Esophagus mucosa (tissue), 1 donor: ENCODE measurements around the gene ZNF419. TPM values are rescaled to one million over a fixed set of nuclear protein-coding genes. Genes with fewer than 3 reads are reported as not detected.
A peak's percentile ranks its signal among the peaks of the same experiment; 100 is the strongest.
"Not testable (repeated sequence)": the region's sequence is repeated elsewhere in the genome, so short reads cannot be mapped to it uniquely, and the experiment has no call there.

Experiments
- ATAC-seq: fragments of 200-7000 bp; cut with Tn5 transposase; one replicate; pipeline ENCODE4 v1.9.1; 2020
- total RNA-seq: library from RNA; stranded (reverse); gene quantifications from one replicate; pipeline ENCODE4 v1.2.4, GENCODE V29; 2023
- donor health status: DM: yes; HTN: yes; CAD: no.

The ZNF419 gene
- 5.7 TPM for total RNA-seq

DNA sequence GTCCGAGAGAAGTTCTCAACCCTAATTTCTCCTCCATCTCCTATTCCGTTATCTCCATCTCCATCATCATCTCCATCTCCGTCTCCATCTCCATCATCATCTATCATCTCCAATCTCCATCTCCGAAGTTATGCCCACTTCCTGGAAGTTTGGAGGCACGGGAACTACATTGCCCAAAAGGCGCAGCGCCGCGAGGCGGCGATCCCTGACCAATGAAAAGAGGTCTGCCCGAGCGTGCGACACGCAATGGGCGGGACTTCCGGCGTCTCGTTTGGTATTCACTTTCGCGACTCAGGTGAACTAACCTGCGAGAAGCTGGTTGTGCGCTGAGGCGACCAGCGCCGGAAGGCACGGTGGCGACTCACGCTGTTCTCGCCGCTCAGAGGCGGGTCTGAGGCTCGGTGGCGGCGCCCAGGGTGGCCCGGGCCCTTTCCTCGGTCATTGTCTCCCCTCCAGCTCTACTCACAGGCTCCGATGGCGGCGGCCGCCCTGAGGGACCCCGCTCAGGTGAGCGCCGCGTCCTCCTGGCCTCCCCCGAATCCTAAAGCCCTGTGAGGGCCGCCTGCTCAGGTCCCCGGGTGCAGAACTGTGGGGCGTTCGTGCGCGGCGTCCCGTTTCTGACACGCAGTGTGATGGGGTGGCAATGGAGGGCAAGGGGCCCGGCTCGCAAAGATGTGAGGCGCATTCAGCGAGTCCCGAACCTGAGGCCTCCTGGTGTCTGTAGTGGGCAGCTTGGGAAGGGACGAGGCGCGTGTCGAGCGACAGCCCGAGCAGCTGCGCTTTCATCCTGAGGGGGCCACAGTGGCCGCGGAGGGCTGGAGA is at the start of gene ZNF419:
Gene ZNF419 (plus strand): TSS at position 274 of the 822 bp plus-strand sequence. CDS start 201 bp downstream, at position 475.
- ATAC-seq: peak; percentile 97

DNA sequence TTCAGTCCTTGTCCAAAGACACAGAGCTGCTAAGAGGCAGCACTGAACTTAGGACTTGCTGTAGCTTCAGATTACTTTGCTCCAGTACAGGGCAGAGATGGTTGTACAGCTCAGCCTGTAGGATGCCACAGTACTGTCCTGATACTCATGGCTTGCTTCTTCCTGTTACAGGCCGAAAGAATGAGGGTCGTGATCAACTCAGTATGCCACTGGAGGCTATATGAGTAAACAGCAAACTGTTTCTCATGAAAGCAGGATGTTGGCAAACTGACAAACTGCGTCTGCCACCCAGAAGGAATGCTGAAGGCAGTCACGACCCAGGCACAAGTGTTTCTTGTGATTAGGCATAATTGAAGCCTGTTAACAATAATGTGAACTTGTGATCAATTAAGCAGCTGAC is 49.6 kb upstream of the ZNF419 start:
- no peak for ATAC-seq

DNA sequence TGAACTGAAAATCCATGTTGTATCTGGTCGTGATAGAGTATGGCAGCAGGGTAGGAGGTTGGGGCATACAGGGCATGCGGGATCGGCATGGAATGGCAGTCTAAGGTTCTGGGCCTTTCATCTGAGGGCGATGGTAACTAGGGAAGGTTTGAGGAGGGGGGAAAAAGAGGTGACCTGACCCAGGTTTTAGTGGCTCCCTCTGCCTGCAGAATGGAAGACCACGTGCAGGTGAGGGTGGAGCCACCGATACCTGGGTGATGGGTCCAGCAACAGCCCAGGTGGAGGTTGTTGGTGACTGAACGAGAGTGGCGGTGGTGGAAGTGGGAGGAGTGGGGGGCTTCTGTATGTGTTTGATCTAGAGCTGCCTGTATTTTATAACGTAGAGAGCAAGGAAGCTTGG is 48.6 kb upstream of the ZNF419 start:
- no peak for ATAC-seq

DNA sequence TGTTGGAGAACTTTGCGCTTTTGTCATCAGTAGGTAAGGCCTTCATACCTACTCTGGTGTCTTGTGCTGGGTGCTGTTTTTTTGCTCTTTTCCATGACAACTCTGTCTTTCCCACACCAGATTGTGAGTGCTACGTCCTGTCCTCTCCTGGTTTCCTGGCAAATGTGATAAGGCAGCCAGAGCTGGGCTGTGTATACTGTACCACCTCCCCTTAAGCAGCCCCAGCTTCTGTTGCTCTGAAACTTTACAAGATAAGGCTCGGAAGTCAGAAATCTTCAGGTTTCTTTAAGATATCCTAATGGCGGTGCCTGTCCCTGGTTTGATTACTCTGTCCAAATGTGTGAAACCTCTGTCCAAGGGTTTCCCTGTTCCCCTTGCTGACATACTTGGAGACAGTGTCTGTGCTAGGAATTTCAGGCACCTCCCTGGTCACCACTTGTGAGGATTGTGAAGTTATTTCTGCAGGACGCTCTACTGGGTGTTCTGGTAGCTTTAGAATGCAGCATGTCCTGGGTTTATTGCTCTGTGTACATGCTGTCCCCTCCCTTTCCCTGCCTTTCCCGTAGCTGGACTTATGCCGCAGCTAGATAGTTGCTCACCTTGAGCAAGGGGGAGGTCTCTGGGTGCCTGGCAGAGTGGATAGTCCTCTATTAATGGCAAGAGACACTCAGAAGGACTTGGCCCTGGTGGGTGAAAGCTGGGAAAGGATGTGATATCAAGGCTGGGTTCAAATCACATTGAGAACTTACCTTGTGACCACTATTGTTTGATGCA is 45.4 kb upstream of the ZNF419 start:
- no peak for ATAC-seq

DNA sequence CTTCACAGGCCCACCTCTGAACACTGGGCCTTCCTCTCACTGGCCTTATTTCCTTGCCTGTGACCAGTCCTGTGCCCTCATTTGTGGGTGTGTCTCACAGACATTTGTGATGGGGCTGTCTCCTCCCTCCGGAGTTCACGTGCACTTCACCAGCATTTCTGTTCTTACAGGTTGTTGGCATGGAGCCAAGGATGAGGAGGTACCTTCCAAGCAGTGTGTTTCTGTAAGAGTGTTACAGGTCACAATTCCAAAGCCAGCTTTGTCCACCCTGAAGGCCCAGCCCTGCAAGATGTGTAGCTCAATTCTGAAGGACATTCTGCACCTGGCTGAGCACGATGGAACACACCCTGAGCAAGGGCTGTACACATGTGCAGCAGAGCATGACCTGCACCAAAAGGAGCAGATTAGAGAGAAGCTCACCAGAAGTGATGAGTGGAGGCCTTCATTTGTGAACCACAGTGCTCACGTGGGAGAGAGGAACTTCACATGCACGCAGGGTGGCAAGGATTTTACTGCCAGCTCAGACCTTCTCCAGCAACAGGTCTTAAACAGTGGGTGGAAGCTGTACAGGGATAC is 44.3 kb upstream of the ZNF419 start:
- ATAC-seq: peak; percentile 55

DNA sequence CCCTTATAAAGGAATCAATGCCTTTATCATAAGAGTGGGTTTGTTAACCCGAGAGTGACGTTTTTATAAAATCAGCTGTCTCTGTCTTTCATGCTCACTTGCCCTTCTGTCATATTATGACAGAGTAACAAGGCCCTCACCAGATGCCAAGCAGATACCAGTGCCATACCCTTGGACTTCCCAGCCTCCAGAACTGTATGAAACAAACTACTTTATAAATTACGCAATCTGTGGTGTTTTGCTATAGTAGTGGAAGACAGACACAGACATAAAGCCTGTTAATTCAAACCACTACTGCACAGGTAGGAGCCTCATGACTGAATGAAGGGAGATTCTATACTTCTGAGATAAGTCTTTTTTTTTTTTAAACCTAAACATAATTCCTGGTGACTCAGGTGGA is 35.2 kb upstream of the ZNF419 start:
- ATAC-seq: no peak

DNA sequence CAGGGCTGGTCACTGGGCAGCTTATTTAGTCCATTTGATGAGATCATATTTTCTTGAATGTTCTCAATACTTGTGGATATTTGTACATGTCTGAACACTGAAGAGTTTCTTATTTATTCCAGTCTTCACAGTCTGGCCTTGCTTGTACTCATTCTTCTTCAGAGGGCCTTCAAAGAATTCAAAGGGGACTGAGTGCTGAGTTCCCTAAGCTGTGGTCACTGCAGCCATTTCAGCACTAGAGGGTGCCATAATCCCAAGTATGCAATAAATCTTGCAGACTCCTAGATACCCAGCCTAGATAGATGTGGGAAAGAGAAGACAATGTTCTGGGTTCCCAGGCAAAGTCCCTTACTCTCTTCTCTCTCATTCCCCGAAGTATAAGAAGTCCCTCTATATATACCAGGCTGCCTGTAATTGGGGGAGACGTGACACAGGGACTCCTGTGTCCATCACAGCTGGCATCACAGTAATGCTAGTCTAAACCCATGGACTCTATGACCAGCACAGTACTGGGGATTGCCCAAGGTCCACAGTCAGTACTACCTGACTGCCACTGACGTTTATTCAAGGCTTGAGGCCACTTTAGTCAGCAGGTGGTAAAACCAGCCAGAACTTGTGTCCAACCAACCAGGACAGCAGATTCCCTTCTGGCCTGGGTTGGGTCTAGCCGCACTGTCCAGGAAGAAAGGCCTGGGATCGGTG is 21.7 kb upstream of the ZNF419 start:
- ATAC-seq: peak; percentile 58

DNA sequence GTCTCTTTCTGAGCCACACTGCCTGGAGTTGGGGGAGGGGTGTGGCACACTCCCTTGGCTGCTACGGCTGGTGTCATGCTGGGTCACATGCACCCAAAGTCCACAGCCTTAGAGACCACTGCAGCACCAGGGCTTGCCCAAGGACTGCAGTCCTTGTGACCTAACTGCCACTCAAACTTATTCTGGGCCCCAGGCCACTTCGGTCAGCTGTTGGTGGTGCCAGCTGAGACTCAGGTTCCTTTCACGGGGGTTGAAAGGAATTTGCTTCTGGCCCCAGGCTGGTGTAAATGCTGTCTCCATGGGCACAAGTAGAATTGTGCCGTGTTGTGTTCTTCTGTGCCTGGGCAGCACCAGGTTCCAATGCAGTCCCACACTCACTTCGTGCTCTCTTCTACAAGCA is 21.1 kb upstream of the ZNF419 start:
- ATAC-seq: no peak

DNA sequence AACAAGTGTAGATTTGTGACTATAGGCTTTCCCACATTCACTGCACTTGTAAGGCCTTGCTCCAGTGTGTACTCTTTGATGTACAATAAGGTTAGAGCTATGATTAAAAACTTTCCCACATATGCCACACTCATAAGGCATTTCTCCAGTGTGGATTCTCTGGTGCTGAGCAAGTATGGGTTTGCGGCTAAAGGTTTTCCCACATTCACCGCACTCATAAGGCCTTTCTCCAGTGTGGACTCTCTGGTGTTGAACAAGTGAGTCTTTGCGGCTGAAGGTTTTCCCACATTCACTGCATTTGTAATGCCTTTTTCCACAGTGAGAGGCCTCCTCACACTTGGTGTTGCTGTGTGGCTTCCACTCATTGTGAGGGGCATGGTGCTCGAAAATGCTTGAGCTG is 13.9 kb upstream of the ZNF419 start:
- ATAC-seq: no peak

DNA sequence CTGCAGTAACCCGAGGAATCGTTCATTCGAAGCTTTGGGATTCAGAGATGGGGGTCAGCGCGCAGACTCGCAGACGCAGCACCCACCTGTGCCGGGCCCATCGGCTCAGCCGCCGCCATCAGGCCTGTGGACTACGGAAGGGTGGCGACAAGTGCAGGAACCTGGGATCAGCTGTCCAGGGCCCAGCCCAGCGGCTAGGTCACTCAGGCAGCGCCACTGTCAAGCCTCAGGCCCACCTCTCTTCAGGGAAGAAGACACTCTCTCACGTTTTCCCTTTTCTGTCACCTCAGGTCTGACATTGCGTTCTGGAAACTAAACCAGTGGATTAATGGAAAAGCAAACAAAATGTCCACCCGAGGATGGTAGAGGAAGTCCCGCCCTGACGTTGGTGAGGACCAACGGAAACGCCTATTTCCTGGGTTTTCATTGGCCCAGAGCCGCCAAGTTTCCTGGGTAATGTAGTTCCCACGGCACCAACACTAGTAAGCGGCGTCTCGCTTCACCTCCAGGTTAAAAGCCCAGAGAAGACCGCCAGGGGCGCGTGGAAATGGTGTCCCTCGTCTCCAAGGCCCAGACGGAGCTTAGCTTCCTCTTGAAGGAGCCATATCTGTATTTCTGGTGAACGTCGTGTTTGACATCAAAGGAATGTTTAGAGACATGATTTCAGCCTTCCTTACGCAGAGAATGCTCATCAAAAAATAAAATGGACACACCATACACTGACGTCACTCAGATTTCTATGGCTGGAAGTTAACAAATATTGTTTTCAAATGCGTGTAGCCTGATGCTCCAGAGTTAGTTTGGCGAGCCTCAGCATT is 10.2 kb upstream of the ZNF419 start, which contains the start of gene ZNF772:
Gene ZNF772 (minus strand): TSS at position 376 of the 818 bp plus-strand sequence. CDS start 257 bp downstream, at position 119.
- ATAC-seq: peak; percentile 99

DNA sequence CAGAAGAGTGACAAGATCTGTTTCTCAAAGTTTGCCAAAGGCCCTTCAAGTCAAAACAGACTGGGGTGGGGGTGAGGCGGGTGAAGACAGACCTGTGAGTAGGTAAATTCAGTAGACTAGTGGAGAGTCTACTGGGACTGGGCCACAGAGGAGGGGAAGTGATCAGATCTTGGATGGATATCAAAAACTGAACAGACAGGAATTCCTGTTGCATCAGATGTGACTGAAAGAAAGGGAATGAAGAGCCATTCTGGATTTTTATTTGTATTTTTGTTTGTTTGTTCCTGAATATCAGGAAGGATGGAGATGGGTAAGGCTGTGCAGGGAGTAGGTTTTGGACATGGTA is 722 bp downstream of the ZNF419 start:
- ATAC-seq: peak; percentile 30

DNA sequence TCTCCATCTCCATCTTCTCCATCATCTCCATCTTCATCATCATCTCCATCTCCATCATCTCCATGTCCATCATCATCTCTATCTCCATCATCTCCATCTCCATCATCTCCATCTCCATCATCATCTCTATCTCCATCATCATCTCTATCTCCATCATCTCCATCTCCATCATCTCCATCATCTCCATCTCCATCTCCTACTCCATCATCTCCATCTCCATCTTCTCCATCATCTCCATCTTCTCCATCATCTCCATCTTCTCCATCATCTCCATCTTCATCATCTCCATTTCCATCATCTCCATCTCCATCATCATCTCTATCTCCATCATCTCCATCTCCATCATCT is 11.8 kb downstream of the ZNF419 start:
- ATAC-seq: not testable (repeated sequence)

DNA sequence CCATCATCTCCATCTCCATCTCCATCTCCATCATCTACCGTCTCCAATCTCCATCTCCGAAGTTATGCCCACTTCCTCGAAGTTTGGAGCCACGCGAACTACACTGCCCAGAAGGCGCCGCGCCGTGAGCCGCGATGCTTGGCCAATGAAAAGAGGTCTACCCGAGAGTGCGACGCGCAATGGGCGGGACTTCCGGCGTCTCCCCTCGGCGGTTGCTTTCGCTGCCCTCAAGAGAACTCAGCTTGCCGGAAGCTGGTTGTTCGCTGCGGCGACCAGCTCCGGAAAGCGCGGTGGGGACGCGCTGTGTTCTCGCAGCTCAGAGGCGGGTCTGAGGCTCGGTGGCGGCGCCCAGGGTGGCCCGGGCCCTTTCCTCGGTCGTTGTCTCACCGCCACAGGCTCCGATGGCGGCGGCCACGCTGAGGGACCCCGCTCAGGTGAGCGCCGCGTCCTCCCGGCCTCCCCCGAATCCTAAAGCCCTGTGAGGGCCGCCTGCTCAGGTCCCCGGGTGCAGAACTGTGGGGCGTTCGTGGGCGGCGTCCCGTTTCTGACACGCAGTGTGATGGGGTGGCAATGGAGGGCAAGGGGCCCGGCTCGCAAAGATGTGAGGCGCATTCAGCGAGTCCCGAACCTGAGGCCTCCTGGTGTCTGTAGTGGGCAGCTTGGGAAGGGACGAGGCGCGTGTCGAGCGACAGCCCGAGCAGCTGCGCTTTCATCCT is 12.3 kb downstream of the ZNF419 start, which contains the start of gene ZNF773:
Gene ZNF773 (plus strand): TSS at position 259 of the 716 bp plus-strand sequence. CDS start 143 bp downstream, at position 402.
- peak; percentile 100 for ATAC-seq

DNA sequence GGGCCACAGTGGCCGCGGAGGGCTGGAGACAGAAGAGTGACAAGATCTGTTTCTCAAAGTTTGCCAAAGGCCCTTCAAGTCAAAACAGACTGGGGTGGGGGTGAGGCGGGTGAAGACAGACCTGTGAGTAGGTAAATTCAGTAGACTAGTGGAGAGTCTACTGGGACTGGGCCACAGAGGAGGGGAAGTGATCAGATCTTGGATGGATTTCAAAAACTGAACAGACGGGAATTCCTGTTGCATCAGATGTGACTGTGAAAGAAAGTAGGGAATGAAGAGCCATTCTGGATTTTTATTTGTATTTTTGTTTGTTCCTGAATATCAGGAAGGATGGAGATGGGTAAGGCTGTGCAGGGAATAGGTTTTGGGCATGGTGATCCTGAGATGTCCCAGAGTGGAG is 12.8 kb downstream of the ZNF419 start:
- ATAC-seq: peak; percentile 35

DNA sequence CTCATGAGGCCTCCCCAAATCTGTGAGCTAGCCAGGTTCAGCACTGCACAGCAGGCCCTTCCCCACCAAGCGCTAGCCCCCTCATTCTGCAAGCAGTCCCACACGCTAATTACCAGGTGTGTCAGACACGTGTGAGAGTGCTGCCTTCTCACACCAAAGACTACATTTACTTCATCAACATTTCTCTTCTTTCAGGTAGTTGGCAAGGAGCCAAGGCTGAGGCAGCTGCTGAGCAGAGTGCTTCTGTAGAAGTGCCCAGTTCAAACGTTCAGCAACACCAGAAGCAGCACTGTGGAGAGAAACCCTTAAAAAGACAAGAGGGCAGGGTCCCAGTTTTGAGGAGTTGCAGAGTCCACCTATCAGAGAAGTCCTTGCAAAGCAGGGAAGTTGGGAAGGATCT is 18.6 kb downstream of the ZNF419 start:
- ATAC-seq: no peak

DNA sequence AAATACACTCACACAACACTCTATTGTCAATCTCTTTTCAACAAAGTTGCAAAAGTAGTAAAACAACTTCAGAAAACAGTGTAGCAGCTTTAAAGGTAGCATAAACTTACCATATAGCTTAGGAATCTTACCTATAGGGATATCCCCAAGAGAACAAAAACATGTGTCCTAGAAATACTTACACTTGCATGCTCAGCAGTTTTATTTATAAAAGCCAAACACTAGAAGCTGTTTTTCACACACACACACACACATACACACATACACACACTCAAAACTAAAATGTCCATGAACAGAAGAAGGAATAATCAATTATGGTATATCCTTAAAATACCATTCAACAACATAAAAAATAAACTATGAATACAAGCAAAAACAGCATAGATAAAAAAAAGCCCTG is 23.9 kb downstream of the ZNF419 start:
- ATAC-seq: no peak

DNA sequence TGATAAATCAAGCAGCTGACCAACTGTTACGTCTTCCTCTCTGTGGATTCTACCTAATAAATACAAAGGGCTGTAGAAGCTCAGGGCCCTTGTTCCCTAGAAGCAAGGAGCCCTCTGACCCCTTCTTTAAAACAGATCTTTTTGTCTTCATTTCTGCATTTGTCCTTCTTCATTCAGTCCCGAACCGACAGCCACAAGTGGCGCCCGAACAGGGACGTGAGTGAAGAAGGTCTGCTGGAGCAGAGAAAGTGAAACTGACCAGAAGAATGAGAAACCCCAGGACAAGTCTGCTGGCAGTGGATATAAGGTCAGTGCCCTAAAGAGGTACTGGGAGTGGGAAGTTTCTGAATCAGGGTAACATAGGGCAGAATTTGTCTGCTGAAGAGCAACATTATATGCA is 25.3 kb downstream of the ZNF419 start:
- no peak for ATAC-seq

DNA sequence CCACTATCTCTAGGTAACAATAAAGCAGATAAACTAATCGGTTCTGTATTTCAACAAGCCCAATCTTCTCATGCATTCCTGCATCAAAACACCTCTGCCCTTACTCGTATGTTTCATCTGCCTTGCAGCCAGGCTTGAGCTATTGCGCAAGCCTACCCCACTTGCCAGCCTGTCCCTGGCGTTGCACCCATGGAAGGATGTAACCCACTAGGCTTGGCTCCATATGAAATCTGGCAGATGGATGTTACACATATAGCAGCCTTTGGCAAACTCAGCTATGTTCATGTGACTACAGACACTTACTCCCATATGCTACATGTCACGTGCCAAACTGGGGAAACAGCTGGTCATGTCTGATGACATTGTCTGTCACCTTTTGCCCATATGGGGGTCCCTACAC is 27.7 kb downstream of the ZNF419 start:
- ATAC-seq: no peak

DNA sequence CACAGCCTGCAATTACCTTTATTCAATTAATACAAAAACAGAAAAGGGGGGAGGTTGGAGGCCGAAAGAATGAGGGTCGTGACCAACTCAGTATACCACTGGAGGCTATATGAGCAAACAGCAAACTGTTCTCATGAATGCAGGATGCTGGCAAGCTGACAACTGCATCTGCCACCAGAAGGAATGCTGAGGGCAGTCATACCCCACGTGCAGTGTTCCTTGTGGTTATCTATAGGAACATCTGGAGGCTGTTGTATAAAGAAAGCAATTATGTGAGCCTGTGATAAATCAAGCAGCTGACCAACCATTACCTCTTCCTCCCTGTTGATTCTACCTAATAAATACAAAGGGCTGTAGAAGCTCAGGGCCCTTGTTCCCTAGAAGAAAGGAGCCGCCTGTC is 30.5 kb downstream of the ZNF419 start:
- ATAC-seq: not testable (repeated sequence)

DNA sequence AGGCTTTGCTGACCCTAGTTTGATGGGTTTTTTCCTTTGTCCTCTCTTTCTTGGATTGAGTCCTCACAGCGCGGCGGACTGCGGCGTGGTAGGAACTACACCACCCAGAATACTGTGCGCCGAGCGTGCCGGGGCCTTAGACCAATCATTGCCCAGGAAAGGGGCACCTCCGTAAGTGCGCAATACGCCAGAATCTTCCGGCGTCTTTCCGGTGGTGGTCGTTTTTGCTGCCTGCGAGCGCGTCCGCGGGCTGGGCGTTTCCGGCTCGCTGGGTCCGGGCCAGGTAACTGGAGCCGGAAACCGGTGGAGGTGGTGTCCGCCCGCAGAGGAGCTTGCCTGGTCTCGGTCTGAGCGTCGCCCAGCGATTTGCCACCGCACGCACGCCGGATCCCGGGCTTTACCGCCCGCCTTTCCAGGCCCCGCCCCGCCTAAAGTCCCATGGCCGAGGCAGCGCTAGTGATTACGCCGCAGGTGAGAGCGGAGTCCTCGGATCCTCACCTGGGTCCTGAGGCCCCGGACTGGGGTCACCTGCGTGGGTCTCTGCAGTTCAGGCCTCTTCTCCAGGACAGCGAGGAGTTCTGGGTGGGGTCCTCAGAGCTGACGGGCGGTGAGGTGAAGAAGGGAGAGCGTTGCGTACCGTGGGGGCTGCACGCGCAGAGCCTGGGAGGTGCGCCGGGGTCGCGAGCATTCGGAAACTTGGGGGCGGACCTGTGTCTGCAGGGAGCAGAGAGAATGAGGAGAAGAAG is 39.8 kb downstream of the ZNF419 start, which contains the start of gene ZNF549:
Gene ZNF549 (plus strand): TSS at position 221 of the 746 bp plus-strand sequence. CDS start 218 bp downstream, at position 439.
- ATAC-seq: peak; percentile 100
